OCI-M2 (cell line): ENCODE measurements around the gene MTO1.
"Not testable (repeated sequence)": the region's sequence is repeated elsewhere in the genome, so short reads cannot be mapped to it uniquely, and the experiment has no call there.

Experiments
- DNase-seq: peaks from one replicate; lab custom pipeline; 2025; ENCODE audit not compliant: unreplicated experiment; lab: John Stamatoyannopoulos, UW

Gene MTO1

DNA sequence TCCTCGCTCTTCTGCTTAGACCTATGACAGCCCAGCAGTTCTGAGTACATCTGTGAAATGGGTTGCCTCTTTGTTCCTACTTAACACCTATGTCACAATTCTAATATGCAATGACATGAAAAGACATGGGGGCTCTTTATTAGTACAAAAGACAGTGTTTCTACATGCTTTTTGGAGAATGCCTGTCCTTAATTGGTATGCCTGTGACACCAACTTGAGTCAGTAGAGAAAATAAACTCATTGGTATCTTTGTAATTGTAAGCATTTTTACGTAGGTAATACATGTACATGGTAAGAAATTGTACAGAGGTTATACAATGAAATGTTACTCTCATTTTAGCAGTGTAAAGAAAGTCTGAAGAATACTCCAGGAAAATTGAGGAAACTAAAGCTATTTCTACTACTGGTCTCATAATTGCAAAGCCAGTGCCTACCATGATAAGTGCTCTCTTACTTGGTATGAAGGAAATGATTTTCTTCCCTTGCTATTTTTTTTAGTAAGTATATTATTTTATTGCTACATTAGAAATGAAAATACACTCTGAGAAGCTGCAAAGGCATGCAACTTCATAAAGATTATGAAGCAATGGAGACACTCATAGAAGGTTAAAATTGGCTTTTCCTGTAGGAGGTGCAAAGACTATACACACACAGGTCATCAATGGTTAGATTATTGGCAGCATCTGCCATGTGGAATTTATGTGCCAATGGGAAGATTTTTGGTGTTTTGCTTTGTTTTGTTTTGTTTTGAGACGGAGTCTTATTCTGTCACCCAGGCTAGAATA lies 64.2 kb downstream of the MTO1 start:
- DNase-seq = no peak

DNA sequence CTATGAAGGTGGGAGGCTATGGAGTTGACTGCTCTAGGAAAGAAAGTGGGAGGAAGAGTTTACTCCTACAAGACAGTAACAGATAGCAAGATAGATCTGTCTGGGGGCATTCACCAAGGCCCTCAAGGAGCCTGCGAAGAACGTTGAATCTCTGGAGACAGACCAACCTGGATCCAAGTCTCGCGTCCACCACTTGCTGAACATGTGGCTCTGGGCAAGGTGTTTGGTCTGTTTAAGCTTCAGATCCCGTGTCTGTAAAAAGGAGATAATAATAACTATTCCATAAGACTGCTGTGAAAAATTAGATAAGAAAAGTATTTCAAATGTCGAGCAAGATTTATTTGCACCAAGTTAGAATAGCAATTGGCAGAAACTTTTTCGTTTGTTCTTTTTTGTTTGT lies 67.4 kb downstream of the MTO1 start:
- no peak for DNase-seq

DNA sequence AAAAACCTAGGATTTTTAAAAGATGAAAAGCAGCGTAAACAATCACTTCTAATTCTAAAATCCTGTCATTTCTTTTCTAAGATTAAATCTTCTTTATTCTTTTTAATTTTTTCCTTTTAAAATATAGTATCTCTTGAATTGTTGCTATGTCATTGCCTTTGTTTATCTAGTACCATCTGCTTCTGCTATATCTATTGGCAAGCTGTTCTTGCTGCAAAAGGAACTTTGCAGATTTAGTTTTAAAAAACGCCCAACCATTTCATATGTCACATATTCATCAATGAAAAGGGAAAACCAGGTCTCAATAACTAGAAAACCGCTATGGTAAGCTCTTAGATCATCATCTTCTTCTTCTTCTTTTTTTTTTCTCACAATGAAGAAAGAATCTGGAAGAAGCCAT lies 70.8 kb downstream of the MTO1 start:
- no peak for DNase-seq

DNA sequence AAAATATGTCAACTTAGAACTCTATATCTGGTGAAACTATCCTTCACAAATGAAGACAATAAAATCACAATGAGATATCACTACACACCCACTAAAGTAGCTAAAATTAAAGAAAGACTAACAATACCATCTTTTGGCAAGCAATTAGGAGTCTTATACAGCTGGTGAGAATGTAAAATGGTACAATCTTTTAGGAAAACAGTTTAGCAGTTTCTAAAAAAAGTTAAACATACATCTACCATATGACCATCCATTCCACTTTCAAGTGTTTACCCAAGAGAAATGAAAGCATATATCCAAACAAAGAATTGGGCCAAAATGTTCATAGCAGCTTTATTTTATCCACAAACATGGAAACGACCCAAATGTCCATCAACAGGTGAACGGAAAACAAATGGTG lies 73.1 kb downstream of the MTO1 start:
- no peak for DNase-seq

DNA sequence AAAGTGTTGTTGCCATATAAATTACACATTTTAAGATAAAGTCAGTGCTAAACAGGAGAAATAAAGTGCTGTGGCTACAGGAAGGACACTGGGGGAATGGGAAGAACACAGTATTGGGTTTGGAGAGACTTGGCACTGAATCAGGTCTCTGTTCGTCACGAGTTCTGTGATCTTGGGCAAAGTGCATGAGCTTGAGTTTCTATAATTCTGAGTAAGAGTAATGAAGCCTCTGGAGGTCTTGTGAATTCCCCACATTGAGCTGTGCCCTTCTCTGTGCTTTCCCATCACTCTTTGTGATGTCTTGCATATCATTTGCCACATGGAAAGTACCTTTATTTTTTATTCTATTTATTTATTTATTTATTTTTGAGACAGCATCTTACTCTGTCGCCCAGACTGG lies 76.1 kb downstream of the MTO1 start:
- DNase-seq = no peak

DNA sequence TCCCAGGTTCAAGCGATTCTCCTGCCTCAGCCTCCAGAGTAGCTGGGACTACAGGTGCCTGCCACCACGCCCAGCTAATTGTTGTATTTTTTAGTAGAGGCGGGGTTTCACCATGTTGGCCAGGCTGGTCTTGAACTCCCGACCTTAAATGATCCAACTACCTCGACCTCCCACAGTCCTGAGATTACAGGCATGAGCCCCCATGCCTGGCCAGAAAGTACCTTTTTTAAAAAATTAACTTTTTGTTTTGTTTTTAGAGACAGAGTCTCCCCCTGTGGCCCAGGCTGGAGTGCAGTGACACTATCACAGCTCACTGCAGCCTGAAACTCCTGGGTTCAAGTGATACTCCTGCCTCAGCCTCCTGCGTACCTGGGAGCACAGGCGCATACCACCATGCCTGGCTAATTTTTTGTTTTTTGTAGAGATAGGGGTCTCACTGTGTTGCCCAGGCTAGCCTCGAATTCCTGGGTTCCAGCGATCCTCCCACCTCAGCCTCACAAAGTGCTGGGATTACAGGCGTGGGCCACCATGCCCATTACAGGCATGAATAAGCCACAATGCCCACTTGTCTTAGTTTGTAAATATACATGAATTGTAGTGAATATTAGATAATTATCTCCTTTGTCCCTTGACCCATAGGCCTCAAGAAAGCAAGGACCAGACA lies 76.7 kb downstream of the MTO1 start:
- no peak for DNase-seq

DNA sequence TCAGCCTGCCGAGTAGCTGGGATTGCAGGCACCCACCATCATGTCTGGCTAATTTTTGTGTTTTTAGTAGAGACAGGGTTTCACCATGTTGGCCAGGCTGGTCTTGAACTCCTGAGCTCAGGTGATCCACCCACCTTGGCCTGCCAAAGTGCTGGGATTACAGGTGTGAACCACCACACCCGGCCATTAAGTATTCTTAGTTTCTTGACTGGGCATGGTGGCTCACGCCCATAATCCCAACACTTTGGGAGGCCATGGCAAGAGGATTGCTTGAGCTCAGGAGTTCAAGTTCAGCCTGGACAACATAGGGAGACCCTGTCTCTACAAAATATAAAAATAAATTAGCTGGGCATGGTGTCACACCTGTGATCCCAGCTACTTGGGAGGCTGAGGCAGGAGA lies 80.9 kb downstream of the MTO1 start:
- DNase-seq = not testable (repeated sequence)

DNA sequence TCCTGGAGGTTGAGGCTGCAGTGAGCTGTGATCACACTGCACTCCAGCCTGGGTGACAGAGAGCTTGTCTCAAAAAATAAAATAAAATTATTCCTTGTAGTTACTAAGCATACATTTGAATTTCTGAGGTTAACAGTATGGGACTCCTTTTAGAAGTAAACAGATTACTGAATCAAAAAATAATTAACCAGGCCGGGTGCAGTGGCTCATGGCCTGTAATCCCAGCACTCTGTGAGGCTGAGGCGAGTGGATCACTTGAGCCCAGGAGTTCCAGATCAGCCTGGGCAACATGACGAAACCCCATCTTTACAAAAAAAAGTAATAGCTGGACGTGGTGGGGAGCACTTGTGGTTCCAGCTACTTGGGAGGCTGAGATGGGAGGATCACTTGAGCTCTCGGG lies 81.4 kb downstream of the MTO1 start:
- DNase-seq = no peak

DNA sequence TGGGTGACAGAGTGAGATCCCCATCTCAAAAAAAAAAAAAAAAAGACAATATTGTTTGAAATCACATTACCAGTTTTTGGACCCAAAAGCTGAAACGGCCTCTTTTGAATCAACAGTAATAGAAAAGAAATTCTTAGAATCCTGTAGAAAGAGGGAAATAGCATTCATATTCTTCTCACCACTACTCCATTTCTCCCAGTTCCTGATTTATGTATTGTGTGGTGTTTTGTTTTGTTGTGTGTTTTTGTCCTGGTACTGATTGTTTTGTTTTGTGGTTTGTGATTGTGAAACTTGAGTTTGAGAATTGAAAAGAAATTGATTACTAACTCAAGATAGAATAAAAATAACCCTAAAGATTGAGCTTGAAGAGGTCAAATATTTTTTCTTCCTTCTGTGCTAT lies 85.5 kb downstream of the MTO1 start:
- no peak for DNase-seq

DNA sequence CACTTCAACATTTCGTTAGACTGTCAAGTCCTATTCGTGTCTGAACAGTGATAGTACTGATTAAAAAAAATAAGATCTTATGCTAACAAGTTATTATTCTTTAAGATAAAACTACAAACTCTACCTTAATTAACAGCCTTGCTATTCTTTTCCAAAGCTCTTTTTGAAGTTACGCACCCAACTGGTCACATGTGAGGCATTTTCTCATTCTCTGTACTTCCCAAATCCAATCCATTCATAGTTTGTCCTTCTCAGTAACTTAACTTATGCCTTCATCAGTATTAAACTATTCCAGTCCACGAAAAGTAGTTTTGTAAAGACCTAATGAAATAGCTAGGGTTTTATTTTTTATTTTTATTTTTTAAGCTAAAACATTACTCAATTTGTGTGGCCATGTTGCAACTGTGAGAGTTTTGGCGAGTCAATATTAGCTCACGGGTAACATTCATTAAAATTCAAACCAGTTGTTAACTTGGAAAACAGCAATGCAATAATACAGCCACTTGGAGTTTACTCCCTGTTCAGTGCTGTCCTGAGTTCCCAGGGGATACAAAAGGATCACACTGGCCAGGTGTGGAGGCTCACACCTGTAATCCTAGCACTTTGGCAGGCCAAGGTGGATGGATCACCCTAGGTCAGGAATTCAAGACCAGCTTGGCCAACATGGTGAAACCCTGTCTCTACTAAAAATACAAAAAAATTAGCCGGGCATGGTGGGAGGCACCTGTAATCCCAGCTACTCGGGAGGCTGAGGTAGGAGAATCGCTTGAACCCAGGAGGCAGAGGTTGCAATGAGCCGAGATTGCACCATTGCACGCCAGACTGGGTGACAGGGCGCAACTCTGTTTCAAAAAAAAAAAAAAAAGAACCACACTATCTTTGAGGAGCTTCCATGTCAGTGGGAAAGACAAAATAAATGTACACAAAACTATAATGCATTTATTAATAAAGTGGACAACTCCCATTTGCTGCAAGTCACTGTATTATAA lies 87.2 kb downstream of the MTO1 start:
- DNase-seq = no peak

DNA sequence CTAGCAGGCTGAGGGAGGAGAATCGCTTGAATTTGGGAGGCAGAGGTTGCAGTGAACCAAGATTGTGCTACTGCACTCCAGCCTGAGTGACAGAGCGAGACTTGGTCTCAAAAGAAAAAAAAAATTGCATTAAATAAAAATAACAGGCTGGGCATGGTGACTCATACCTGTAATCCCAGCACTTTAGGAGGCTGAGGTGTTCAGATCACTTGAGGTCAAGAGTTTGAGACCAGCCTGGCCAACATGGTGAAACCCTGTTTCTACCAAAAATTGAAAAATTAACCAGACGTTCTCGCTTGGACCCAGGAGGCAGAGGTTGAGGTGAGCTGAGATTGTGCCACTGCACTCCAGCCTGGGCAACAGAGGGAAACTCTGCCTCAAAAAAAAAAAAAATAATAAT lies 89.6 kb downstream of the MTO1 start:
- not testable (repeated sequence) for DNase-seq

DNA sequence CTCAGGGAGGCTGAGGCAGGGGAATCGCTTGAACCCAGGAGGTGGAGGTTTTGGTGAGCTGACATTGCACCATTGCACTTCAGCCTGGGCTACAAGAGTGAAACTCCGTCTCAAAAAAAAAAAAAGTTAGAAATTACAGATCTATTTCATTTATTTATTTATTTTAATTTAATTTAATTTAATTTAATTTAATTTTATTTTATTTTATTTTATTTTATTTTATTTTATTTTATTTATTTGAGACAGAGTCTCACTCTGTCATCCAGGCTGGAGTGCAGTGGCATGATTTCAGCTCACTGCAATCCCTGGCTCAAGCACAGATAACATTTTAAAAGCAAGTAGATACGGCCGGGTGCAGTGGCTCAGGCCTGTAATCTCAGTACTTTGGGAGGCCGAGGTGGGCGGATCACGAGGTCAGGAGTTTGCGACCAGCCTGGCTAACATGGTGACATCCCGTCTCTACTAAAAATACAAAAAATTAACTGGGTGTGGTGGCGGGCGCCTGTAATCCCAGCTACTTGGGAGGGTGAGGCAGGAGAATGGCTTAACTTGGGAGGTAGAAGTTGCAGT lies 93.9 kb downstream of the MTO1 start:
- DNase-seq = not testable (repeated sequence)

DNA sequence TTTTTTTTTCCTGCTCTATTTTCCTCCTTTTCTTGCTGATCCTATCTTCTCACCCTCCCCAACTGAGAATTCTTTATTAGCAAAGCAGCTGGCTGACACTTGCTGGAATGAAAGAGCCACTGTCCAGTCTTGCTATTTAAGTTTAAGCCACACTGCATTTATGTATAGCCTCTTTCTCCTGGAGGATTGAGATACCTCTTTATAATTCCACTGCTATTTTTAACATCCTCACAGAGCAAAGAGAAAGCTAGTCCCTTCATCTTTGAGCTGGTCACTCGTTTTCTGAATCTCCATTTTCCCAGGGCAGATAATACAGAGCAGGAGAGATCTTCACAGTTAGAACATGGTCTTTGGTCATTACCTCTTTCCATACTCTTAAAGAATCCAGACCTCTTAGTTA lies 95.3 kb downstream of the MTO1 start:
- no peak for DNase-seq
